K562 (cell line): ENCODE data around the gene ABHD14A. TPM values are rescaled to one million over a fixed set of nuclear protein-coding genes. Genes with fewer than 3 reads are reported as not detected.

Source experiments
- HDAC8 ChIP-seq: fragments of 450-650 bp; IDR thresholded peaks from 2 replicates; pipeline ENCODE4 v1.6.1; 2016; ENCODE audit warnings: mild to moderate bottlenecking, missing genetic modification characterization, moderate library complexity, missing compliant biosample characterization
- HMG20A ChIP-seq: fragments of 450-650 bp; formaldehyde crosslinking; conservative IDR thresholded peaks from 2 replicates; pipeline ENCODE4 v1.4.0; 2020; ENCODE audit warnings: mild to moderate bottlenecking, mixed read lengths
- MTA1 ChIP-seq: fragments of 450-650 bp; IDR thresholded peaks from 2 replicates; pipeline ENCODE4 v1.6.1; 2017; ENCODE audit warnings: borderline replicate concordance
- polyA plus RNA-seq, 8 experiments: library from polyadenylated mRNA; depleted of rRNA in 4 of 8; stranded (reverse) in 5 of 8; unstranded in 3 of 8; fragments of >200 nt; fragmentation: Nextera tagmentation in 2 of 8; fragmentation: Illumina TruSeq in 1 of 8; extraction: Ambion mirVana in 2 of 8; extraction: Trizol in 1 of 8; gene quantifications; 2 replicates each; pipeline versions ENCODE4 v1.2.1 to v1.2.3, GENCODE V29; 2011 to 2014; ENCODE audit warnings: inconsistent platforms in 1 of 8, missing spikeins in 1 of 8
- total RNA-seq, 7 experiments: library from RNA; depleted of rRNA in 6 of 7; stranded (reverse); fragments of >200 nt in 6 of 7; fragmentation: Illumina TruSeq in 2 of 7; extraction: Trizol in 2 of 7; gene quantifications; 2 replicates each; pipeline versions ENCODE4 v1.2.1 to v1.2.3, GENCODE V29; 2011 to 2021; ENCODE audit warnings: low replicate concordance in 1 of 7
- TF ChIP-seq, protein P1 (sequence below): fragments of 200-600 bp; sonication (generic); IDR thresholded peaks from one replicate; pipeline ENCODE4 v1.6.1; 2012; ENCODE audit warnings: mild to moderate bottlenecking, low read depth, low read length, inconsistent platforms

ABHD14A gene
- total and polyA plus RNA-seq, 9 of the 15 experiments (the other 6 are each of a cell fraction or from before 2014, with no cell fraction given): 0.90 to 10.5 (median 8.3) TPM

DNA sequence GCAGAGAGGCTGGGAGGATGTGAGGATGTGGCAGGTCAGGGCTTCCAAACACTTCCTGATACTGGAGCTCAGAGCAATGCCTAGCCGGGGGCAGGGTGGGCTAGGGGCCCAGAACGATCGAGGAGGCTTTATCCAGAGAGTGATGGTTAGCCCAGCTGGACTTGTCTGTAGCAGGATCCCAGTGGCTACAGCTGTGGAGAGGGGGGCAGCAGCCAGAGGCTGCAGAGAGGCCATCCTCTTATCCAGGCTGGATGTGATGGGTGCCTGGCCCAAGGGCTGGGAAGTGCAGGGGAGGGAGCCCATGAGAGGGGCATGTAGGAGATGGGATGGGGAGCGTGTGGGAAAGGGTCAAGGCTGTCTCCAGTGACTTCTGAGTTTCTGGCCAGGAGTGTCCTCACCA lies 28.1 kb upstream of the ABHD14A start (continued):
- TF ChIP-seq, protein P1, sequence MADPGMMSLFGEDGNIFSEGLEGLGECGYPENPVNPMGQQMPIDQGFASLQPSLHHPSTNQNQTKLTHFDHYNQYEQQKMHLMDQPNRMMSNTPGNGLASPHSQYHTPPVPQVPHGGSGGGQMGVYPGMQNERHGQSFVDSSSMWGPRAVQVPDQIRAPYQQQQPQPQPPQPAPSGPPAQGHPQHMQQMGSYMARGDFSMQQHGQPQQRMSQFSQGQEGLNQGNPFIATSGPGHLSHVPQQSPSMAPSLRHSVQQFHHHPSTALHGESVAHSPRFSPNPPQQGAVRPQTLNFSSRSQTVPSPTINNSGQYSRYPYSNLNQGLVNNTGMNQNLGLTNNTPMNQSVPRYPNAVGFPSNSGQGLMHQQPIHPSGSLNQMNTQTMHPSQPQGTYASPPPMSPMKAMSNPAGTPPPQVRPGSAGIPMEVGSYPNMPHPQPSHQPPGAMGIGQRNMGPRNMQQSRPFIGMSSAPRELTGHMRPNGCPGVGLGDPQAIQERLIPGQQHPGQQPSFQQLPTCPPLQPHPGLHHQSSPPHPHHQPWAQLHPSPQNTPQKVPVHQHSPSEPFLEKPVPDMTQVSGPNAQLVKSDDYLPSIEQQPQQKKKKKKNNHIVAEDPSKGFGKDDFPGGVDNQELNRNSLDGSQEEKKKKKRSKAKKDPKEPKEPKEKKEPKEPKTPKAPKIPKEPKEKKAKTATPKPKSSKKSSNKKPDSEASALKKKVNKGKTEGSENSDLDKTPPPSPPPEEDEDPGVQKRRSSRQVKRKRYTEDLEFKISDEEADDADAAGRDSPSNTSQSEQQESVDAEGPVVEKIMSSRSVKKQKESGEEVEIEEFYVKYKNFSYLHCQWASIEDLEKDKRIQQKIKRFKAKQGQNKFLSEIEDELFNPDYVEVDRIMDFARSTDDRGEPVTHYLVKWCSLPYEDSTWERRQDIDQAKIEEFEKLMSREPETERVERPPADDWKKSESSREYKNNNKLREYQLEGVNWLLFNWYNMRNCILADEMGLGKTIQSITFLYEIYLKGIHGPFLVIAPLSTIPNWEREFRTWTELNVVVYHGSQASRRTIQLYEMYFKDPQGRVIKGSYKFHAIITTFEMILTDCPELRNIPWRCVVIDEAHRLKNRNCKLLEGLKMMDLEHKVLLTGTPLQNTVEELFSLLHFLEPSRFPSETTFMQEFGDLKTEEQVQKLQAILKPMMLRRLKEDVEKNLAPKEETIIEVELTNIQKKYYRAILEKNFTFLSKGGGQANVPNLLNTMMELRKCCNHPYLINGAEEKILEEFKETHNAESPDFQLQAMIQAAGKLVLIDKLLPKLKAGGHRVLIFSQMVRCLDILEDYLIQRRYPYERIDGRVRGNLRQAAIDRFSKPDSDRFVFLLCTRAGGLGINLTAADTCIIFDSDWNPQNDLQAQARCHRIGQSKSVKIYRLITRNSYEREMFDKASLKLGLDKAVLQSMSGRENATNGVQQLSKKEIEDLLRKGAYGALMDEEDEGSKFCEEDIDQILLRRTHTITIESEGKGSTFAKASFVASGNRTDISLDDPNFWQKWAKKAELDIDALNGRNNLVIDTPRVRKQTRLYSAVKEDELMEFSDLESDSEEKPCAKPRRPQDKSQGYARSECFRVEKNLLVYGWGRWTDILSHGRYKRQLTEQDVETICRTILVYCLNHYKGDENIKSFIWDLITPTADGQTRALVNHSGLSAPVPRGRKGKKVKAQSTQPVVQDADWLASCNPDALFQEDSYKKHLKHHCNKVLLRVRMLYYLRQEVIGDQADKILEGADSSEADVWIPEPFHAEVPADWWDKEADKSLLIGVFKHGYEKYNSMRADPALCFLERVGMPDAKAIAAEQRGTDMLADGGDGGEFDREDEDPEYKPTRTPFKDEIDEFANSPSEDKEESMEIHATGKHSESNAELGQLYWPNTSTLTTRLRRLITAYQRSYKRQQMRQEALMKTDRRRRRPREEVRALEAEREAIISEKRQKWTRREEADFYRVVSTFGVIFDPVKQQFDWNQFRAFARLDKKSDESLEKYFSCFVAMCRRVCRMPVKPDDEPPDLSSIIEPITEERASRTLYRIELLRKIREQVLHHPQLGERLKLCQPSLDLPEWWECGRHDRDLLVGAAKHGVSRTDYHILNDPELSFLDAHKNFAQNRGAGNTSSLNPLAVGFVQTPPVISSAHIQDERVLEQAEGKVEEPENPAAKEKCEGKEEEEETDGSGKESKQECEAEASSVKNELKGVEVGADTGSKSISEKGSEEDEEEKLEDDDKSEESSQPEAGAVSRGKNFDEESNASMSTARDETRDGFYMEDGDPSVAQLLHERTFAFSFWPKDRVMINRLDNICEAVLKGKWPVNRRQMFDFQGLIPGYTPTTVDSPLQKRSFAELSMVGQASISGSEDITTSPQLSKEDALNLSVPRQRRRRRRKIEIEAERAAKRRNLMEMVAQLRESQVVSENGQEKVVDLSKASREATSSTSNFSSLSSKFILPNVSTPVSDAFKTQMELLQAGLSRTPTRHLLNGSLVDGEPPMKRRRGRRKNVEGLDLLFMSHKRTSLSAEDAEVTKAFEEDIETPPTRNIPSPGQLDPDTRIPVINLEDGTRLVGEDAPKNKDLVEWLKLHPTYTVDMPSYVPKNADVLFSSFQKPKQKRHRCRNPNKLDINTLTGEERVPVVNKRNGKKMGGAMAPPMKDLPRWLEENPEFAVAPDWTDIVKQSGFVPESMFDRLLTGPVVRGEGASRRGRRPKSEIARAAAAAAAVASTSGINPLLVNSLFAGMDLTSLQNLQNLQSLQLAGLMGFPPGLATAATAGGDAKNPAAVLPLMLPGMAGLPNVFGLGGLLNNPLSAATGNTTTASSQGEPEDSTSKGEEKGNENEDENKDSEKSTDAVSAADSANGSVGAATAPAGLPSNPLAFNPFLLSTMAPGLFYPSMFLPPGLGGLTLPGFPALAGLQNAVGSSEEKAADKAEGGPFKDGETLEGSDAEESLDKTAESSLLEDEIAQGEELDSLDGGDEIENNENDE: no peak
- TF ChIP-seq HDAC8 (tag) (no peak), MTA1 (no peak), HMG20A (CRISPR knock-in tag) (no peak)
- TF ChIP-seq, all 486 proteins: peak for 0
